CD4-positive, alpha-beta T cell treated with Interleukin-17A for 4 hours (primary cell): ENCODE measurements around the gene KAT6B.

ENCODE experiments used
- DNase-seq: peaks from one replicate; pipeline ENCODE4 v3.0.0-alpha.2; 2020; ENCODE audit warnings: mixed read lengths

The KAT6B gene

DNA sequence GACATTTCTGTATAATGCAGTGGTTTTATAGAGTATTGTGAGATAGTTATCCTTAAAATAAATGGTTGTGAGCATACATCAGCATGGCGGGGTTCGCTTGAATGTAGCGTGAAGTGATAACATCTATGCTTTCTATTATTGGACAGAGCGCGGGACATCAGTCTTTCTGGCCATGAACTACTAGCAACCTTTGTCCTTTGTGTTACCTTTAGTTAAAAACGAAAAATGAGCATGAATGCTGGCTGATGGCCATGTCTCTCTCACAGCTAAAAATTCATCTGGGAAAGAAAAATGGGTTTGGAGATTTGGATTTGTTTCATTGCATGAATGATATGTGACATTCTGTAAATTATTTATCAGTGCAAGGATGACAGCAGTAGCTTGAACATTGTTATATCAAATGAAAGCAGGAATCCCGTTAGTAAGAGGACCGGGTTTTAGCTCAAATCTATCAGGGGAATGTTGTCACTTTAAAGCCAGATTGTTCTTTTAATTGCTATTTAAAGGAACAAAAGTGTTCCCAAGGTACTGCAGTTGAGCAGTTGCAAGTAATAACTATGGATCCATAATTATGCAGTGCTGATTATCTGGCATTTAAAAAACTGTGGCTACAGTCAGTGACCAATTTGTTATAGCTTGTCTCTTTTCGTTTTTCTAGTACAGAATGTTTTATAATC, 131.0 kb downstream of the KAT6B start:
- DNase-seq, result no peak

DNA sequence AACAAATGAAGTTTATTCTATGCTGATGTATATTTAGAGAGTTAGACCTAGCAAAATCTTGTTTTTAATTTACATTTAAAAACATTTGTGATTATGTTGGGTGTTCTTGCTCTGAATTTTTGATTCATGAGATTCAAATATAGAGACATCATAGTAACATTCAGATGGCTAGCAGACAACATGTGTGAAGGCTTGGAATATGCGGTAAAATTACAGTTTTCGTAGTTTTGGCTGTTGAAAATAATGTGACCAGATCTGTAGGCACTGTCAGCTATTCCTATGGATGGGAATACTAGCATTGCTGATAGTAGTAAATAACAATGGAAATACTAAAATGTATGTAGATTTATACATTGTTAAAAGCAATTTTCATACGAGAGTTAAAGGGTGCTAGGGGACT, 131.9 kb downstream of the KAT6B start:
- no peak for DNase-seq

DNA sequence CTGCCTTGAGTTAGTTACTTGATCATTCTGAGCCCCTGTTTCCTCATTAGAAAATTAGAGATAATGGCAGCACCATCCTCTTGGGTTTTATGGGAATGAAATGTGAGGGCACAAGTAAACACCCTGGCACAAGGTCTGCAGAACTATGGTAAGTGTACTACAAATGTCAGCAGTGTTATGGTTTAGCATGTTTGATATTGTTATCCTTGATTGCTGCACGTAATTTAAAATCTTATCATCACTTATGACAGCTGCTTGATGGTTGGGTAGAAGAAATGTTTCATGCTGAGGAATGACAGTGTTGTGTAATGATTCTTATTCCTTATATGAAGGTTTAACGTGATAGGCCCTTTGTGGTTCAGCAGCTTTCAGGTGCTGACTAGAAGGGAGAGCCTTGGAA, 134.3 kb downstream of the KAT6B start:
- no peak for DNase-seq

DNA sequence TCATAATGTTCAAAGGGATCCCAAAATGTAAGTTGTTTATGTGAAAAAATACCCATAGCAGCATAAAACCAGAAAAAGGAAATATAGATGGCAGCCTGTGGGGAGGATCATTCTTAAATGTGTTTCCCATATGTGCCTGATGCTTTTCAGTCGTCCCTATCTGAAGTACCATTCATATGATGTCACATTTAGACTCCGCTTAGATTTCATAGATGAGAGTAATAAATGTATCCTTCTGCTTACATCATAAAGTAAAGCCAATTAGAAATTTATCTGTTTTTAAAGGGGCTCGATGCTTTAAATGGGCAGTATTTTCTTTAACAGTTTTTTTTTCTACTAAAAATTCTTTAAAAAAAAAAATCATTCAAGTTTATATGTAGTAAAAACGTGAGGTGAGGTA, 136.1 kb downstream of the KAT6B start:
- DNase-seq, result no peak

DNA sequence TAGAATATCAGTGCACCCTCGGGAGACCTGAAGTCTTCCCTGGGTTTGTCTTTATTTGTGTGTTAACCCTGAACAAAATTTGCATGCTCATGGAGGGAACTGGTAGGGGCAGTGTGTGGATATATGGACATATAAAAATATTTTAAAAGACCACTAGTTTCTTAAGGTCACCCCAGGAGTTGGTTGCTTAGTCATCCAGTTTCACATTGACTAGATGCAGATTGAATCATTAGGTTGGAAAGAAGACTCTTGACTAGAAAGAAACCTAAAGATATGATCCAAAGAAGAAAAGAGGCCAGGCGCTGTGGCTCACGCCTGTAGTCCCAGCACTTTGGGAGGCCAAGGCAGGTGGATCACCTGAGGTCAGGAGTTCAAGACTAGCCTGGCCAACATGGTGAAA, 137.1 kb downstream of the KAT6B start:
- no peak for DNase-seq

DNA sequence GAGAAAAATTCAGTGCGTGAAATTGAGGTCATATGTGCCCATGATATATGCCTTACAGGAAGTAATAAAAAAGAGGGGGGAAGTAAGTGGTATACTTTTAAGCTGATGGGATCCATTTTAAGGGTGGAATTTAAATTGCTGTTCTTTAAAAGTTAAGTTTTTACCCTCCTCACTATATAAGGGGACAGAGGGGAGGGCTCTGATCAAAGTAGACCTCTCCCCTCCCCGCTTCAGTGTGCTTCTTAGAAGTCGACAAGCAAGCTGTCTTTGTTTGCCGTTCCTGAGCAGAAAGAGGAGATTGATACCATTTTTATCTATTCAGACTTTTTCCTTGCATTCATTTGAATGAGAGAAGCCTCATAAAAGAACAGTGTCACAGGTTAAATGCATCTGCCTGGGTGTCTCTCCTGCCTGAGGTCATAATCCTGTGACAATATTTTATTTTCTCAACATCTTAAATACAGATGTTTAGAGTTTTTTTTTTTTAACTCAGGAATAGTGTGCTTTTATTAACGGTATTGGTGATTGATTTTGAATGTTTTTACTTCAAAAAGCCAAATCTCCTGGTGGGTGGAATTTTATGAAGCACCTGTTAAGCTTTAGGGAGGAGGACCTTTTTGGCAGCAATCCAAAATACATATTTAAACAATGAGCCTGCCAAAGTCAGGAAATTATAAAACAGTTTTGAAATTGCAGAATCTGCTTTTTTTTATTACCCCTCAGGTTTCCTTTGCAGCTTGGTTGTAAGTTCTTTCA, 141.7 kb downstream of the KAT6B start:
- no peak for DNase-seq

DNA sequence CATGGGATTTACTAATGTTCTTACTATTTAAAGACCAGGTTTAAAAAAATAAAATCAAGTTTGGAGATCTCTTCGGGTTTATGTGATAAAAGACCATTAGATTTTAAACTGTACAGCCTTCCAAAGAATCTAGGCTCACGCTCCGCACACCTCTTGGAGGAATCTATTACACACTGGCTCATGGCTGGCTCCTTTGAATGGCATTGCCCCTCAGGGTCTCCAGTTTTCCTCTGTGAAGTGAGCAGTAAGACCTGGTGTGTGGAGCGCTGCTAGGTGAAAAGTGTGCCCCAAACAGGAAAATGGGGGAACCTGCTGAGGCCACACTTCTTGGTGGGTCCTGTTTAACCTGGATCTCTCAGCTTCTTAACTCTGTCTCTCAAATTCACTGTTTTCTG, 142.3 kb downstream of the KAT6B start:
- DNase-seq, result peak; percentile 5

DNA sequence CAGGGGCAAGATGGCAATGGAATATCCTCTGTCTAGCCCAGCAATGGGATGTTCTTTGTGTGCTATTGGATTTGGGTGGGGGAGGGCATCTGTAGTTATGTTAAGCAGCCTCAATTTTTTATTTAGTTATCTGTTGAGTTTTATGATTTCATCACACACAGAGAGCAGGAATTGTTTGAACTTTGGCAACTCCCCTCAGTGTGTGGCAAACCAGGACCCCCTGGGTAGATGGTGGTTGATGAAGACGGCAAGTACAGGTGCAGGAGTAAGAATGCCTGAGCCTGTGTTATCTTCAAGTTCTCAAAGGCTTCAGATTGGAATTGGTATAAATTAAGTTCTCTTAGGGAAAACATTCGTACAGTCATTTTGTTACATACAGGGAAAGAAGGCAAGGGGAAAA, 142.7 kb downstream of the KAT6B start:
- no peak for DNase-seq

DNA sequence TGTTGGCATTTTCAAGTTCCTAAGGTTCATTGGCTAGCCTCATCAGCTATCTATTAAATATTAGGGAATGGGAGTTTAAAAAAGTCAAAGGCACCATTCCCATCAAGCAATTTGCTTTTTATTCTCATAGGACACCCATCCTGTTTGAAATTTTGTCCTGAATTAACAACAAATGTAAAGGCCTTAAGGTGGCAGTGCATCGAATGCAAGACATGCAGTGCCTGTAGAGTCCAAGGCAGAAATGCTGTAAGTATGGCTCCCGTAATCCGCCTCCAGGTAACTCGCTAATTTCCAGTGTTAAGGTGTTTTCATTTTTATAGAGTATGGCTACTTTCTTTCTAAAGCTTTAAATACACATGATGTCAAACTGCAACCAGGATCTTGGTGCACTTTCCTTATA, 143.1 kb downstream of the KAT6B start:
- no peak for DNase-seq

DNA sequence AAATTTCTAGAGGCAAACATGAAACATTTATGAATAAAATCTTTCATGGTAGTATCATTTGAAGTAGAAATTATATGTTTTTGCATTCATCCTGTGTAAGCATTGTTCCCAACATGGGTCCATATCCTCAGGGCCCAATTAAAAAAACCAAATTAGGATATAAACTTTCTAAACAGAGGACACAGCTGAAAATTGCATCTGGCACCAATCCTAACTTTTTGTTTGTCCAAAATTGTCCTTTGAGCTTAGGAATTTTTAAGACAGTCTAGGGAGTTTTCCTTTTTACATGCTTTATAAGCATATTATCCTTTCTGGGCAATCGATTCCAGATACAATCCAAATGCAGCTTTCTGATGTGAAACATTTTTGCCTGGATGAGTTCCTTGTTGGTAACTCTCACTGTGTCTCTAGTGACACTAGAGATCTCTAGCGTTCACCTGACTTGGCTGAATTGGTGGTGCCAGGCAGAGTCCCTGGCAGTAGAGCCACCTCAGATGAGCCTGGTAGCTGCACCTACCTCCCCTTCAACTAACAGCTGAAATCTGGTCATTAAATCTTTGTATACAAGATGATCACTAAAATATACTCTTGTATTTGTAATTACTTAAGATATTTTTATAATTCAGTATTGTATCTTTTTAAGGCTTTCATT, 147.5 kb downstream of the KAT6B start:
- no peak for DNase-seq

DNA sequence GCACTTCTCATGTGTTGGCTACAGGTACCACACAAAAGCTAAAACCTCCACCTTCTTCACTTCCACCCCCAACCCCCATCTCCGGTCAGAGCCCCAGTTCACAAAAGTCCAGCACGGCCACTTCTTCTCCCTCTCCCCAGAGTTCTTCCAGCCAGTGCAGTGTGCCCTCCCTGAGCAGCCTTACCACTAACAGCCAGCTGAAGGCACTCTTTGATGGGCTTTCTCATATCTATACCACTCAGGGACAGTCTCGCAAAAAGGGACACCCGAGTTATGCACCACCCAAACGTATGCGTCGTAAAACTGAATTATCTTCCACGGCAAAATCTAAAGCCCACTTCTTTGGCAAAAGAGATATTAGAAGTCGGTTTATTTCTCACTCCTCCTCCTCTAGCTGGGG, 149.4 kb downstream of the KAT6B start:
- DNase-seq, result no peak

DNA sequence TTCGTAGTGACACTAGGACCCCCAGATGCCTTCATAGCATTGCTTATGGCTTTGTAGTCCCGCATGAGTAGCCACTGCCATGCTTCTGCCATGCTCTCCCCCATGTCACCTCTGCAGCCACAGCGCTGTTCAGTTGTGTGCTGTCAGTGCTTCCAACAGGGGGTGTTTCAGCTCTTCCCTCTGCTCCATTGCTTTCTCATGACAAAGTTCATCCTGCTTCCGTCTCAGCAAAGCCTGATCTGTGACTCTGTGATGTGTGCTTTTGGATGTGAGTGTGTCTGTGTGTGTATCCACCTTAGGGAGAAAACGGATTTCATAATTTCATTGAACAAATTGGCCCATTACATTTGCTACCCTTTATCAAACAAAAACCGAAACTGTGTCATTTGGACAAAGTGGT, 150.2 kb downstream of the KAT6B start:
- DNase-seq, result no peak

DNA sequence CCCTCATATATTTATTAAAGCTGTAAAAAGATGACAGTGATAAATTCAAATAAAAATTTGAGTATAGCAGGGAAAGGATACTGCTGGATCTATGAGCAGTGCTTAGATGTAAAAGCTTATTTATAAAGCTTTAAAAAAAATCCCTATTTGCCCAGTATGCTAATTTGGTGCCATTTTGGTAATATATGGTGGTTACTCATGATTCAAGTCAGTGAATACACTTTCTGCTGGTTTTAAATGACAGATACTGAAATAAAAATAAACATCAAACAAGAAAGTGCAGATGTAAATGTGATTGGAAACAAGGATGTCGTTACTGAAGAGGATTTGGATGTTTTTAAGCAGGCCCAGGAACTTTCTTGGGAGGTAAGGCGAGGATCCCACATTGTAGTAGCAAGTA, 150.7 kb downstream of the KAT6B start:
- no peak for DNase-seq

DNA sequence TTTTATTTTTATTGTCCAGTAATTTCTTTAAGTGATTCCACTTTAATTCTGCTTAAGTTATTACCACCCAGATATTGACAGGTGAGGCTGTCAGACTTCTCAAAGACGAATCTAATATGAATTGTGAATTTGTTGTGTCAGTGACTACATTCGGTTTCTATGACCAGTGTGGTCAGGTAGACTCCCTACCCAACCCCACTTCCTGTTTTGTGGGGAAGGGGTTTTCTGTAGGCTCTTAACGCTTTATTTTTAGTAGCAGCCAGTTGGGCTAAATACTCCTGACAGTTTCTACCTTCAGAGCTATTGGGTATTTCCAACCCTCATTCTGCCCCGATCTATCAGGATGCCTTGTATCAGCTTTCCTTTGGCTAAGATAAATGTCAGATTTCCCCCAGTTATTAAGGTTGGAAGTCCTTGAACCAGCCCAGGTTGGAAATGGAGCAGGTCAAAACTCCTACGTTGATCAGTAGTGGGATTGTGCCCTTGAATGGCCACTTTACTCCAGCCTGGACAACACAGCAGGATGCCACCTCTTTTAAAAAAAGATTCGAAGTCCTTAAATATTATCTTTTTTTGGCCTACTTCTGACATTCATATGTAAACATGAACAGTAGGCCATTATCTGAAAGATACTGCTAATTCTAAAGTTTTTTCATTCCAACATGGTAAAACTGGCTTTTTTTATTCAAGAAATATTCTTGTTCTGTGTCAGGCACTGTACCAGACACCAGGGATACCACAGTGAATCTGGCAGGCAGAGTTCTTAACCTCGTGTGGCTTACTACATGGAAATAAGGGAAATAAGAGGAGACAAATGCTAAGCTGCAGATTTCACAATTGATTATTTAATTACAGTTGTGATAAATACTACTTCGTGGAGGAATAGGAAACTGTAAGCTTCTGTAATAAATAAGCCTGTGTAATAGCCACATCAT, 151.8 kb downstream of the KAT6B start:
- peak; percentile 7 for DNase-seq

DNA sequence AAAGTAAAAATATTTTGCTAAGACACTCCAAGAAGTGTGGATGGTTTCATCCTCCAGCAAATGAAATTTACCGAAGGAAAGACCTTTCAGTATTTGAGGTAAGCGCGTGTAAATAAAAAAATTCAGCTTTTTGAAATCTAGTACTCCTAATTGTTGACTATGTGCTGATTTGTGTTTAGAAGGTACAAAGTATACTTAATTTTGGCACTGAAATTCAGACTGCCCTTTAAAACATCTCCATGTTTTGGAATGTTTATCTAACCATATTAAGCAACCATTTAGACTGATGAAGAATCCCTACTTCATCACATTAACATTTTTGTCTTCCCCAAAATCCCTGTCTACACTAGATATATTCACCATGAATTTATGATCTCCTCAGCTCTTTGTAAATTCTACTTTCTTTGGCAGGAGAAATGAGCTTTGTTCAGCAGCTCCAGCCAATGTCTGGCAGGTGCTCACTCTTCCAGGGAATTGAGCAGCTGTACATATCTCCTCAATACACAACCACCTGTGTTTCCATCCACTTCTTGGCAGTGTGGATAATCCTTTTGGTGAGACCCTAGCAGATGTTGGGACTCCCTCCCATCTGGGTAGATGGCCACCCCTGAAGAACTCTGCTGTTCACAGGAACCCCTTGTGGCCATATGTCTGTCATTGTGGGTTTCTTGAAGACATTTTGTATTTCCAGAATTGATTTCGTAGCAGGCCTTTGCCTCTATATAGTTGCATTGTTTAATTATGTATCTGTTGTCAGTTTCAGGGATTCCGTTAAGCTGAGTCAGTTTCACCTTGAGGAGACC, 155.6 kb downstream of the KAT6B start:
- DNase-seq, result no peak

DNA sequence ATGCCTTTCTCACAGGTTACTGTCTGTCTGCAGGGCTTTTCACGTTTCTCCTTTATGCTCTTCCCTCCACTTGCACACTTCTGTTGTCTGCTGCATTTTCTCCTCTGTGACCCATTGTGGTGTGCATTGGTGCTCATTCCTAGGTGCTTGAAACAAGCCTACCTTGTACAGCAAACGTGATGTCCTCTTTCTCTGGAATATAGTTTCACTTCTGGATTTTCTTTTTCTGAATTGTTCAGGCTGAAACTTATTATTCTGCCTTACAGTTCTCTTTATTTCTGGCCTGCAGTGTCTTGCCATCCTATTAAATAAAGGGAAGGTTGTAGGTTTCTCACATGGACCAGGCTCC, 156.2 kb downstream of the KAT6B start:
- no peak for DNase-seq

DNA sequence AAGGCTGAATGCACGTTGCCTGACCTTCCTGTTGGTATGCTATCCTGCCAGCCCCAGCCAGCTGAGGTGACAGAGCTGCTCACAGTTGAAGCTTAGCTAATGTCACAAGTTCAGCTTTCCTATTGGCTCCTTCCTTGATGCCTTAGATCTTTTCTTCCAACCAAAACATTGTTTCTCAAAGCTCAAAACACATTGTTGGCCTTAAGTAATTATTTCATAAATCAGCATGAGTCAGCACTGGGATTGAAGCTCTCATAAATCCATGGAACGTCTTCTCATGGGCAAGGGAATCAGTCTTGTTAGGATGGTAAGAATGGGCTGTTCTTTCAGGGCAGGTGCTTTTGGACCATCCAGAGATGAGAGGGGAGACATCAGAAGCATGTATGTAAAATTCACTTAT, 157.0 kb downstream of the KAT6B start:
- DNase-seq, result no peak

DNA sequence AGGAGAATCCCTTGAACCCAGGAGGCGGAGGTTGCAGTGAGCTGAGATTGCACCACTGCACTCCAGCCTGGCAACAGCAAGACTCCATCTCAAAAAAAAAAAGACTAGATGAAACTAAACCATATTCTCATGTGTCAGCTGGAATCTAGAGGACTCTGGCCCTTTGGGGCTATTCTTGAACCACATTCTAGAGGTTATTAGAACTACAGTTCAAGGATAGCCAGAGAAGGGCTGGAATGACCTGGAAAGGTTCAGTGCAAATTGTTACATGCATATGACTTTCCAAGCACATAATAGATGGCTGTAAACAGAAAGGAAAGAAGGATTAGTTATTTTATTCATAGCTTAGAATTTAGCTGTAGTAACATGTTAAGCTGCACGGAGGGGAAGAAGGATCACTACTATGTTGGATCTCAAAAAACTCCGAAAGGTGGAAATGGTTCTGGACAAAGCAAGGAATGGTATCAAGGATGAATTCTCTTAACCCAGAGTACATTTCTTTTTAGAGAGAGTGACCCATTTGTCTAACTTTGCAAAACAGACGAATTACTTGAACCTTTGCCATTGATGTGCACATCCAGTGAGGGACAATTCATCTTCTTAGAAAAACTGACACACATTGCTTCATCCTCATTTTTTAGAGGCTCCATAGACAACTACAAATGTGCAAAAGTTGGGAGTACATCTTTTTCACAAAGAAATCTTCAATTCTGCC, 161.1 kb downstream of the KAT6B start:
- DNase-seq, result no peak

DNA sequence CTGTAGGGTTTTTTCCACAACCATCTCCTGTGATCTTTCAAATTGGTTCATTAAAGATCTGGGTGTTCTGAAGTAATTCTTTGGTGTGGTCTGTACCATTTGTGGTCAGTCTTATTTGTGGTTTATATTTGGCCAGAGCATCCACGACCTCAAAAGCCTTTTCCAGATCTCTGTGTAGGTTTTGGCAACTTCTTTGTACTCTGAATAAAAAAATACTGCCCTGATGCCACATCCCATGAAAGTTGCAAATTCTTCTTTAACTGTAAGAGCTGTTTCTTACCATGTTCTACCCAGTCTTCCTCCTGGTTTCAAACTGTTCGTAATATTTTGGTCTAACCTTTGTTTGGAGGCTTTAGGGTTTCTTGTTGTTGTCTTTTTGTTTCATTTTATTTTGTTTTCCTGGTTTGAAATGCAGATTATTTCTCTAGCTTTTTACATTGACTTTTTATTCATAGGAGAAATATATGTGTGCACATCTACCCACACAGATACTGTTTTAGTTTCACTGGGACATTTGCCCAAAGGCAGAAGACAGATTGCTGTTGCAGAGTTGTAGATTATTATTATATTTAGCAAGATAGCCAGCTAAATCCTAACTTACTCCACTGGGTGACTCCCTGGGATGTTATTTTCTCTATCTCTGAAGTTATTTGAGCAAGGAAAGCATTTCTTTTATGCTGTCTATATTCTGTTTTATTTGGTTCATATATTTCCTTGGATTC, 161.8 kb downstream of the KAT6B start:
- no peak for DNase-seq

DNA sequence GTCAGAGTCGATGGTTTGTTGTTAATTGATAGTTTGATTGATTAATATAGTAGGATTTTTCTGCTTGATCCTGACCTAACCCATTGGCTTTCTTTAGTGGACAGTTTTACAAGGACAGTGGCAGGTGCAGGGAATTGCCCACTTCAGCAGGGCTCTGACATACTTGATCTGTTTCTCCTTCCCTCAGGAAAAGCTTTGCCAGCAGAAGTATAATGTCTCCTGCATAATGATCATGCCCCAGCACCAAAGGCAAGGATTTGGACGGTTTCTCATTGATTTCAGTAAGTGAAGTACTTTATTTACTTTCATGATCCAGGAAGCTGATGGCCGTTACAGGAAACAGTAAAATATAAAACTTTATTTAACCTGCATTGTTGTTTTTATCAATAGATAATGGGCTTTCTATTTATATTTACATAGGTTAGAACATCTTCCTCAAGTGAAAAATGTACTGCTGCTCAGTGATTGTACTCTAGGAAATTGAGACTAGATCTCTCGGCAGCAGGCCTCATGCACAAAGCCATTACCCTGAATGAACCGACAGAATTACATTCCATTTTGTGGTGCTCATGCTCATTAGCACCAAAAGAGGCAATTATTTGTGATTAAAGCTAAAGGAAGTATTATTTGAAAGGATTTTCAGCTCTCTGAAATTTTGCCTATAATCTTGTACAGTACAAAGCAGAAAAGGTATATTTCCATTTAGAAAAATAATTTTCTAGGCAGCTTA, 162.6 kb downstream of the KAT6B start:
- no peak for DNase-seq
